ENCODE data around the gene AUH.

Gene AUH

GRCh38 chr9:91185193-91185886, 176.4 kb downstream of the AUH start:
- no peak for DNase-seq

GRCh38 chr9:91182429-91183225, 179.1 kb downstream of the AUH start:
- no peak for DNase-seq

DNA sequence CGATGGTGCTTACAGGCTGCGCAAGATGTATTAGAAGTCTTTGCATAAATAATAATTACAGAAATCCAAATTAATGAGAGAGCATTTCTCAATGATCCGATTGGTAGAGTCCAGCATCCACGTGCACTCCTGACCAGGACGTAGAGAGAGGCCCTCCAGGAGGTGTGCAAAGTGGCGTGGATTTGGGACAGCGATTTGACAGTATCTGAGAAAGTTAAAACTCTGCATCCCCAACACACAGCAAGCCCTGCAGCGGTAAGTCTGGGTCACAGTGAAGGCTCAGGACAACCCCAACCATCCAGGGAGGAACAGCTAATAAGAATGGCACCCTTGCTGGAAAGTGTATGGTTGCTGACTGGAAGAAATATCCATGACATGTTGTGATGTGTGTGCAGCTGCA, 180.2 kb downstream of the AUH start:
- no peak for DNase-seq

GRCh38 chr9:91180930-91181268, 180.8 kb downstream of the AUH start:
- DNase-seq, result no peak

- DNase-seq, result no peak
Measured at GRCh38 chr9:91180240-91180929, 181.3 kb downstream of the AUH start.

DNA sequence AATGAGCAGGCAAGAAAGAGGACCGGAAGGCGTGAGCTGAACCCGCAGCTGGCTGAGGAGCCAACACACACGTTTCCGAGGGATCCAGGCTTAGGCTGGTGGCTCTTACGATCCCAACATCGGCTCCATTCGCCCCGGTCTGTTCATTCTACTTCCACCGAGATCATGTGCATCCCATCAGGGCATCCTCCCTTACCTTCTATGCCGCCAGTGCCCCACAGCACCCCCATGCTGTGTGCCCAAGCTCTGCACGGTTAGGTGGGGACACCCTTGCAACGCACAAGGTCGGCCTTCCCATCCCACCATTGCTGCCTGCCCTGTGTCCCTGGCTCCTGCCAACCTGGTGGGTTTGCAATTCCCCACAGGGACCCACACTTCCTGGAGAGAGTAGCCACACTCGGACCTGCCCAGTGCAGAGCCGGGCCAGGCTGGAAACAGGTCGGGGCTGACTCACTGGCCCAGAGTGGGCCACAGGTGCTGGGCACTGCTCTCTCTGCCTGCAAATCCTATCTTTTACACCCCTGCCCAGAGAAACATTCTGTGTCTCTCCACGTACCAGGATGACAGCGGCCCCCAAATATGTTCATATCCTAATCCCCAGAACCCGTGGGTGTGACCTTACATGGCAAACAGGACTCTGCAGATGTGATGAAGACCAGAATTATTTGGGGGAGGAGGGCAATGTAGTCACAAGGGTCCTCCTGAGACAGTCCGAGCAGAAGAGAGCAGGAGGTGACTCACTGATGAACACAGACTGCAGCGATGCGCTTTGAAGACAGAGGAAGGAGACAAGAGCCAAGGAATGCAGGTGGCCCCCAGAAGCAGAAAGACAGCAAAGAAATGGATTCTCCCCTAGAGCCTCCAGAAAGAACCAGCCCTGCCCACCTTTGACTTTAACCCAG, 182.2 kb downstream of the AUH start:
- DNase-seq, result no peak

- no peak for DNase-seq
Measured at GRCh38 chr9:91178281-91179236, 183.2 kb downstream of the AUH start.

DNA sequence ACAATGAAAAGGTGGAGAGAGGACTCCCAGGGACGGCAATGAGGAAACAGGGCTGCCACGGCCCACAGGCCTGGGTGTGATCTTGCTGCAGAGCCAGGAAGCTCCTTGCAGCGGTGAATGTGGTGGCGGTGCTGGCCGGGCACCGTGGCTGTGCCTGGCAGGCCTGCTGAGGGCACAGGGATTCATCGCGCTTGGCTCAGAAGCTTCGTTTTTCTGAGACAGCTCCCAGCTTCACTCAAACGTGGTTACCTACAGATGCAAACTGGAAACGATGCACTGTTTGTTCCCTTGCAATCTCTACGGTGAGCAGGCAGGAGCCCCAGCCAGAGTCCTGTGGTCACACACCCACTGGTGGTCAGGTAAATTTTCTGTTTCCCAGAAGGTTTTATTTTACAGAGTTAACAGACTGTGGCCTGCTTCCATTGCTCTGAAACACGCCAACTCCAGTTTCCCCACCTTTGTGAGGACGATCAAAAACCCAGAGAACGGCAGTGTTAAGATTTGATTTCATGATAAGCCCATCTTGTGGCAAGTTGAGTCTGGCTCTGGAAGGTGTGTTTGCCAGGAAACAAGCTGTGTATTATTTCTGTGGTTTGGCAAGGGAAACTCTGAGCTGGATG, 183.9 kb downstream of the AUH start:
- DNase-seq, result no peak

- no peak for DNase-seq
Measured at GRCh38 chr9:91177081-91177480, 184.6 kb downstream of the AUH start.

- no peak for DNase-seq
Measured at GRCh38 chr9:91176426-91176825, 185.3 kb downstream of the AUH start.

DNA sequence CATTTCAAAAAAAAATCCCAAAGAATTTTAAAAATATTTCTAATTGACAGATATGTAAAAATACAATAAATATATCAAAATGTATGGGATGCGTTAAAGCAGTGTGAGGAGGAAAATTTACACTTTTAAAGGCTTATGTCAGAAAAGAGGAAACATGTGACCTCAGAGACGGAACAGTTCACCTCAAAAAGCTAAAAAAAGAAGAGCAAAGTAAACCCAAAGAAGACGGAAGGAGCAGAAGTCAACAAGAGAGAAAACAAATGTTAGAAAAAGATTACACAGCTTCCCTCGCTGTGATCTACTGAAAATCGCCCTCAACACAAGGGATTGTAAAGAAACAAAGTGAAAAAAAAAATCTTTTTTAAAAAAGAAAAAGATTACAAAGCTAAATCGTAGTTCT, 186.9 kb downstream of the AUH start:
- no peak for DNase-seq

GRCh38 chr9:91172329-91172728, 189.4 kb downstream of the AUH start:
- no peak for DNase-seq

GRCh38 chr9:91170951-91171350, 190.8 kb downstream of the AUH start:
- no peak for DNase-seq

GRCh38 chr9:91166796-91167366, 194.8 kb downstream of the AUH start:
- no peak for DNase-seq

- DNase-seq, result no peak
Measured at GRCh38 chr9:91164724-91165520, 196.8 kb downstream of the AUH start.
